SK-N-SH (cell line): ENCODE measurements around the gene CRACR2B. TPM values are rescaled to one million over a fixed set of nuclear protein-coding genes. Genes with fewer than 3 reads are reported as not detected.

Experiments
- CTCF ChIA-PET: fragments of 300-600, 350-600 bp; formaldehyde crosslinking; extraction: SDS; loops from one replicate; lab custom pipeline; 2021; lab: Yijun Ruan, JAX
- POLR2A ChIA-PET: fragments of 350-600 bp; sonication (Branson Sonifier 250); formaldehyde crosslinking; extraction: SDS; loops from one replicate; lab custom pipeline; 2020; ENCODE audit warnings: antibody characterized with exemption, inconsistent platforms; lab: Yijun Ruan, JAX
- DNase-seq: peaks from one replicate; pipeline ENCODE4 v3.0.0; 2012
- H2AFZ ChIP-seq: fragments of 200-600 bp; sonication (generic); 2 replicates; pipeline ENCODE4 v1.8.1; 2016; ENCODE audit warnings: antibody characterized with exemption, mild to moderate bottlenecking, low read depth
- H3F3A ChIP-seq: fragments of 200-600 bp; sonication (generic); replicated peaks from 2 replicates; pipeline ENCODE3; 2016; ENCODE audit warnings: antibody characterized with exemption, mild to moderate bottlenecking; ENCODE audit not compliant: insufficient read depth
- H3K27ac ChIP-seq, 2 experiments: fragments of 200-500 bp in 1 of 2; fragments of 200-600 bp in 1 of 2; sonication (Bioruptor generic) in 1 of 2; sonication (generic), shearing (Covaris generic) in 1 of 2; 2 replicates each; pipeline versions ENCODE4 v1.5.1 to v1.6.1; 2014 to 2016; ENCODE audit warnings: low read depth in 2 of 2, inconsistent platforms in 1 of 2, low read length in 1 of 2, mild to moderate bottlenecking in 1 of 2, mixed read lengths in 1 of 2
- H3K27me3 ChIP-seq: fragments of 200-600 bp; sonication (generic), shearing (Covaris generic); 2 replicates; pipeline ENCODE4 v1.6.1; 2016; ENCODE audit warnings: mixed run types; ENCODE audit not compliant: insufficient read depth
- H3K36me3 ChIP-seq, 2 experiments: fragments of 200-500 bp in 1 of 2; fragments of 200-600 bp in 1 of 2; sonication (Bioruptor generic) in 1 of 2; sonication (generic) in 1 of 2; replicated peaks in 1 of 2; 2 replicates each; pipeline versions ENCODE3 to v1.5.1; 2014 to 2016; ENCODE audit warnings: low read length in 1 of 2, mild to moderate bottlenecking in 1 of 2; ENCODE audit not compliant: insufficient read depth in 2 of 2, control insufficient read depth in 1 of 2
- H3K4me1 ChIP-seq, 2 experiments: fragments of 200-500 bp in 1 of 2; fragments of 200-600 bp in 1 of 2; sonication (Bioruptor generic) in 1 of 2; sonication (generic), shearing (Covaris generic) in 1 of 2; 2 replicates each; pipeline versions ENCODE4 v1.5.1 to v1.6.1; 2014 to 2016; ENCODE audit warnings: low read depth in 1 of 2, low read length in 1 of 2, mixed run types in 1 of 2; ENCODE audit not compliant: insufficient read depth in 2 of 2, control insufficient read depth in 1 of 2
- H3K4me2 ChIP-seq: fragments of 200-600 bp; sonication (generic), shearing (Covaris generic); 2 replicates; pipeline ENCODE4 v1.6.1; 2017; ENCODE audit warnings: mixed run types
- H3K4me3 ChIP-seq, 2 experiments: fragments of 200-500 bp in 1 of 2; fragments of 200-600 bp in 1 of 2; sonication (Bioruptor generic) in 1 of 2; sonication (generic), shearing (Covaris generic) in 1 of 2; 2 replicates each; pipeline versions ENCODE4 v1.5.1 to v1.8.1; 2014 to 2016; ENCODE audit warnings: low read depth in 2 of 2, inconsistent platforms in 1 of 2, low read length in 1 of 2, mild to moderate bottlenecking in 1 of 2, mixed read lengths in 1 of 2, moderate library complexity in 1 of 2
- H3K79me2 ChIP-seq: fragments of 200-600 bp; sonication (generic); 2 replicates; pipeline ENCODE4 v1.8.1; 2017; ENCODE audit warnings: mild to moderate bottlenecking; ENCODE audit not compliant: insufficient read depth
- H3K9ac ChIP-seq: fragments of 200-600 bp; sonication (generic); 2 replicates; pipeline ENCODE4 v1.6.1; 2017; ENCODE audit warnings: mixed run types
- H3K9me2 ChIP-seq: fragments of 200-600 bp; sonication (generic); 2 replicates; pipeline ENCODE4 v1.6.1; 2017; ENCODE audit warnings: mixed run types
- H3K9me3 ChIP-seq: fragments of 200-600 bp; sonication (generic); 2 replicates; pipeline ENCODE4 v1.6.1; 2017; ENCODE audit warnings: mixed run types, mild to moderate bottlenecking, moderate library complexity
- H4K20me1 ChIP-seq: fragments of 200-600 bp; sonication (generic); 2 replicates; pipeline ENCODE4 v1.6.1; 2017; ENCODE audit warnings: mild to moderate bottlenecking, mixed run types; ENCODE audit not compliant: insufficient read depth
- CTCF ChIP-seq: fragments of 200-600 bp; sonication (generic); IDR thresholded peaks from 2 replicates; pipeline ENCODE4 v1.6.1; 2017; ENCODE audit warnings: antibody characterized with exemption, mild to moderate bottlenecking, moderate library complexity
- ELF1 ChIP-seq: IDR thresholded peaks from 2 replicates; pipeline ENCODE4 v1.4.0; 2012
- MXI1 ChIP-seq: IDR thresholded peaks from 2 replicates; pipeline ENCODE4 v1.6.1; 2012; ENCODE audit warnings: mild to moderate bottlenecking, low read depth, low read length, improper control_type of control experiment
- NFIC ChIP-seq: IDR thresholded peaks from 2 replicates; pipeline ENCODE4 v1.4.0; 2012; ENCODE audit warnings: borderline replicate concordance
- RAD21 ChIP-seq: IDR thresholded peaks from 2 replicates; pipeline ENCODE4 v1.6.1; 2012; ENCODE audit warnings: mild to moderate bottlenecking, low read length
- SMC3 ChIP-seq: IDR thresholded peaks from 2 replicates; pipeline ENCODE4 v1.6.1; 2012; ENCODE audit warnings: low read depth, low read length, improper control_type of control experiment
- TAF1 ChIP-seq: IDR thresholded peaks from 2 replicates; pipeline ENCODE4 v1.6.1; 2012; ENCODE audit warnings: low read depth, mild to moderate bottlenecking, low read length, moderate library complexity, borderline replicate concordance
- WGBS: methylation state at CpG from one replicate; pipeline ENCODE4 v1.1.6; 2017; ENCODE audit warnings: low lambda C conversion rate; 5-methylcytosine and 5-hydroxymethylcytosine counted together
- polyA plus RNA-seq, 3 experiments: library from polyadenylated mRNA; depleted of rRNA; stranded (reverse); fragments of >200 nt; gene quantifications; 2 replicates each; pipeline ENCODE4 v1.2.3, GENCODE V29; 2012
- TF ChIP-seq, protein P1 (sequence below): IDR thresholded peaks from 2 replicates; pipeline ENCODE4 v1.4.0; 2012; ENCODE audit warnings: low read depth, borderline replicate concordance

Gene CRACR2B
- polyA plus RNA-seq, 1 of the 3 experiments (the other 2 are of a cell fraction) = 1.1 TPM

DNA sequence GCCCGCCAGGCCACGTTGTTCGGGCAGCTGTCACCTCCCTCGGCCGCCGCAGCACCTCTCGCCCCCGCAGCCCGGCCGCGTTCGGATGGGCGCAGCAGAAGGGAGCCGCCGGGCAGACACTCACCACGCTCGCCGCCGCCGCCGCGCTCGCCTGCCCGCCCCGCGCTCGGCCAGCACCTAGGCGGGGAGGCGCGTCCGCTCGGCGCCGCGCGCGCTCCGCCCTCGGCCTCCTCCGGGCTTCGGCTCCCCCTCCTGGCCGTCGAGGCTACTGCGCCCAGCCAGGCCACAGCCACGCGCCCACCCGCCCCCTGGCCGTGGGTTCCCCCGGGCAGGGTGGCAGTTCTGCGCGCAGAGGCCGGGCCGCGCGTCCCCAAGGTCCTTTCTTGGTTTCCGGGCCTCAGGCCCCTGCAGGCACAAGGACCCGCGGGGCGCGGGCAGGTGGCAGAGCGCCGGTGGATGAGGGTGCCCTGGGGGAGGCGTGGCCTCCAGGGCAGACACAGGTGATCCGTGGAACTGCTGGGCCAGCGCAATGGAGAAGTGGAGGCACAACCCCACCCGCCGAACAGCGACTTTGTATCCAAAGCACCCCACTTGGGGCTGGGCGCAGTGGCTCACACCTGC, 29.5 kb upstream of the CRACR2B start, which contains the start of gene SLC25A22:
Gene SLC25A22 (minus strand): TSS at position 189 of the 621 bp plus-strand sequence. CDS start 3,275 bp downstream, outside the sequence.
- Histone ChIP-seq H3K4me1 (peaks cover 8 to 40% of the 10 kb centered on the region in 2 experiments; a peak in 2 of 4 replicates), H3K9me3 (no peaks in the 10 kb centered on the region), H3K4me2 (peak within 1 kb of the TSS; percentile 100), H4K20me1 (no peaks in the 10 kb centered on the region), H3K27ac (peak within 1 kb of the TSS; percentile 93), H3K4me3 (peak within 1 kb of the TSS; percentile 90 to 92), H3K36me3 (peaks cover 0 to 50% of the 10 kb centered on the region in 2 experiments), H2AFZ (no peak within 1 kb of the TSS; the same call in 1 of the 2 replicates), H3F3A (peaks cover 14% of the 10 kb centered on the region), H3K79me2 (peaks cover 24% of the 10 kb centered on the region), H3K27me3 (no peaks in the 10 kb centered on the region), H3K9me2 (no peaks in the 10 kb centered on the region), H3K9ac (peak within 1 kb of the TSS; percentile 87)
- WGBS = 68% methylated on average over 4 of the region's 69 CpGs
- peak; percentile 98 for DNase-seq
- peak; percentile 61 for TF ChIP-seq CTCF
- TF ChIP-seq NFIC = no peak
- TF ChIP-seq SMC3 = peak; percentile 37
- TF ChIP-seq RAD21 = peak; percentile 49
- TF ChIP-seq, protein P1, sequence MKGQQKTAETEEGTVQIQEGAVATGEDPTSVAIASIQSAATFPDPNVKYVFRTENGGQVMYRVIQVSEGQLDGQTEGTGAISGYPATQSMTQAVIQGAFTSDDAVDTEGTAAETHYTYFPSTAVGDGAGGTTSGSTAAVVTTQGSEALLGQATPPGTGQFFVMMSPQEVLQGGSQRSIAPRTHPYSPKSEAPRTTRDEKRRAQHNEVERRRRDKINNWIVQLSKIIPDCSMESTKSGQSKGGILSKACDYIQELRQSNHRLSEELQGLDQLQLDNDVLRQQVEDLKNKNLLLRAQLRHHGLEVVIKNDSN = no peak
- TF ChIP-seq MXI1 = peak; percentile 14
- POLR2A ChIA-PET = interaction anchor here (2.2 kb wide), 1 partner anchor 11 kb away, joined by 14 read pairs; the partner anchor contains the start of gene RPLP2
- CTCF ChIA-PET = interaction anchor here (0.7 to 6.3 kb wide), 5 partner anchors 11 to 23 kb away, joined by 3 to 43 read pairs (median 4); no protein-coding TSS in a partner anchor

DNA sequence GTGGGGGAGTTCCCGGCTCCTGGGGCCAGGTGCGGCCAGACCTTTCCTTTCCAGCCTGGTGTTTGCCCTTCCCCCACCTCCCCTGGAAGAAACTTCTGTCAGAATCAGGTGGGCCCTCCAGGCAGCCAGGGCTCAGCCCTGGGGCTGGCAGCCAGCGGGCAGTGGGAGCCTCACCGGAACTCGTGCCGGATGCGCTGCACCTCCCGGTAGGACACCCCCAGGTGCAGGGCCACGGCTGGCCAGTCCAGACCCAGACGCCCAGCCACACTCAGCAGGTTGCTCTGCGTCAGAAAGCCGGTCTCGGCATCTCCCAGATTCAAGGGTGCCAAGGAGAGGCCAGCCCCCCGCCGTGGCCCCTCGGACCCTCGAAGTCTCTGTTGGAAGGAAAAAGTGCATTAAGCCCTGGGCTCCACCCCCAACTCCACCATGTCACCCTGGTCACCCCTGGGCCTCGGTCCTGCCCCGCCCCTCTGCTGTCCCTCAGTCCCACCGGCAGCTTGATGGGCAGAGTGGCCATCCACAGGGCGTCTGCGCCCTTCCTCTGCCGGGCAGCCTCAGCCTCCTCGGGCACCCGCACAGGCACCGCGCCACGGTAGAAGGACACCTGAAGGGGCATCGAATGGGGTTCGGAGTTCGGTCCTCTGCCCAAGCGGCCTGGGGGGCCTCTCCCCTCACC, 27.9 kb upstream of the CRACR2B start:
- ChIA-PET CTCF (interaction anchor here (1.4 kb wide), 1 partner anchor 16 kb away, joined by 5 read pairs; no protein-coding TSS in a partner anchor), POLR2A (no interaction called here)
- WGBS = 100% methylated on average over 3 of the region's 32 CpGs
- no peaks in the 10 kb centered on the region for H3K27me3 ChIP-seq
- H3K79me2 ChIP-seq = peaks cover 34% of the 10 kb centered on the region
- TF ChIP-seq NFIC (no peak), CTCF (no peak), MXI1 (no peak), TAF1 (no peak), ELF1 (no peak)
- H3K9ac ChIP-seq = no peak overlapping the region
- no peaks in the 10 kb centered on the region for H3K9me2 ChIP-seq
- H3K9me3 ChIP-seq = no peaks in the 10 kb centered on the region
- no peak overlapping the region for H3K4me2 ChIP-seq
- no peak for DNase-seq
- H3K4me3 ChIP-seq = no peak overlapping the region
- peaks cover 14 to 41% of the 10 kb centered on the region in 2 experiments; a peak in 2 of 4 replicates for H3K4me1 ChIP-seq
- peaks cover 0 to 38% of the 10 kb centered on the region in 2 experiments for H3K36me3 ChIP-seq
- peaks cover 14% of the 10 kb centered on the region for H3F3A ChIP-seq
- H4K20me1 ChIP-seq = no peaks in the 10 kb centered on the region
- no peak overlapping the region for H2AFZ ChIP-seq
- H3K27ac ChIP-seq = 0 out of 4 replicates have a peak overlapping the region, but pooled peaks of 1 of the 2 experiments have one; percentile 14
